Renal cortical epithelial cell (primary cell): Measurements from ENCODE around the gene CSPG4. TPM values are rescaled to one million over a fixed set of nuclear protein-coding genes. Genes with fewer than 3 reads are reported as not detected.

Source experiments
- total RNA-seq: library from RNA; depleted of rRNA; stranded (reverse); fragments of >200 nt; gene quantifications from 2 replicates; pipeline ENCODE4 v1.2.3, GENCODE V29; 2014

The CSPG4 gene
- total RNA-seq, 1 donor from 2014 or later = 0.35 TPM

Other genes with a start within 250 kb of the CSPG4 start
- 28.5 and 37.0 TPM in 2 replicates for gene PTPN9, start 133.5 kb downstream of the CSPG4 start, total RNA-seq
- 18.9 and 37.3 TPM in 2 replicates for gene SNUPN, start 87.1 kb downstream of the CSPG4 start, total RNA-seq
- 88.0 and 103 TPM in 2 replicates for gene IMP3, start 72.6 kb downstream of the CSPG4 start, total RNA-seq
- 8.2 and 21.6 TPM in 2 replicates for gene SNX33, start 64.9 kb downstream of the CSPG4 start, total RNA-seq
- gene UBE2Q2, start 130.6 kb upstream of the CSPG4 start, total RNA-seq = 84.3 and 87.0 TPM in 2 replicates
- 58.6 and 62.5 TPM in 2 replicates for gene FBXO22, start 191.0 kb upstream of the CSPG4 start, total RNA-seq